ENCODE results near the gene RBBP5. TPM values are rescaled to one million over a fixed set of nuclear protein-coding genes. Genes with fewer than 3 reads are reported as not detected.
A peak's percentile ranks its signal among the peaks of the same experiment; 100 is the strongest.

RBBP5 gene
- total RNA-seq, 1 donor from 2014 or later, result 18.7 TPM

GRCh38 chr1:205141236-205142101, 19.7 kb upstream of the RBBP5 start:
- FAIRE-seq (peak; percentile 52), DNase-seq (ENCODE audit: low read depth) (peak; percentile 58)
- no peak overlapping the region for H3K4me3 Mint-ChIP-seq (ENCODE audit: unreplicated experiment)
- no peaks in the 10 kb centered on the region for H3K36me3 Mint-ChIP-seq (ENCODE audit: low read depth, unreplicated experiment)
- H3K27ac Mint-ChIP-seq (ENCODE audit: unreplicated experiment), result no peak overlapping the region
- H4K20me1 ChIP-seq (ENCODE audit: insufficient read depth, low read length), result no peaks in the 10 kb centered on the region
- H2AFZ ChIP-seq (ENCODE audit: low read depth, low read length), result peak overlapping the region; percentile 37
- H3K9me3 Mint-ChIP-seq (ENCODE audit: unreplicated experiment), result peaks cover 2% of the 10 kb centered on the region
- H3K9ac ChIP-seq (ENCODE audit: low read length), result peak overlapping the region; percentile 47
- H3K9me3 ChIP-seq (ENCODE audit: insufficient read depth, low read depth, low read length), result no peaks in the 10 kb centered on the region
- peak overlapping the region; percentile 67 for H3K4me2 ChIP-seq (ENCODE audit: low read length)
- no peaks in the 10 kb centered on the region for H3K27me3 ChIP-seq (ENCODE audit: insufficient read depth, low read length)
- peaks cover 19% of the 10 kb centered on the region for H3K4me1 ChIP-seq (ENCODE audit: insufficient read depth, low read length)
- TF ChIP-seq EZH2 (IDR thresholded peaks at IDR 0.05; ENCODE audit: insufficient read depth, low read length), result no peak
- TF ChIP-seq, protein P1, sequence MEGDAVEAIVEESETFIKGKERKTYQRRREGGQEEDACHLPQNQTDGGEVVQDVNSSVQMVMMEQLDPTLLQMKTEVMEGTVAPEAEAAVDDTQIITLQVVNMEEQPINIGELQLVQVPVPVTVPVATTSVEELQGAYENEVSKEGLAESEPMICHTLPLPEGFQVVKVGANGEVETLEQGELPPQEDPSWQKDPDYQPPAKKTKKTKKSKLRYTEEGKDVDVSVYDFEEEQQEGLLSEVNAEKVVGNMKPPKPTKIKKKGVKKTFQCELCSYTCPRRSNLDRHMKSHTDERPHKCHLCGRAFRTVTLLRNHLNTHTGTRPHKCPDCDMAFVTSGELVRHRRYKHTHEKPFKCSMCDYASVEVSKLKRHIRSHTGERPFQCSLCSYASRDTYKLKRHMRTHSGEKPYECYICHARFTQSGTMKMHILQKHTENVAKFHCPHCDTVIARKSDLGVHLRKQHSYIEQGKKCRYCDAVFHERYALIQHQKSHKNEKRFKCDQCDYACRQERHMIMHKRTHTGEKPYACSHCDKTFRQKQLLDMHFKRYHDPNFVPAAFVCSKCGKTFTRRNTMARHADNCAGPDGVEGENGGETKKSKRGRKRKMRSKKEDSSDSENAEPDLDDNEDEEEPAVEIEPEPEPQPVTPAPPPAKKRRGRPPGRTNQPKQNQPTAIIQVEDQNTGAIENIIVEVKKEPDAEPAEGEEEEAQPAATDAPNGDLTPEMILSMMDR (IDR thresholded peaks at IDR 0.05; ENCODE audit: insufficient read depth, low read depth, low read length), result peak; percentile 87
- no peaks in the 10 kb centered on the region for H3K79me2 ChIP-seq (ENCODE audit: insufficient read depth, low read length)
- H3K4me3 ChIP-seq (ENCODE audit: insufficient read depth, low read depth, low read length), result no peak overlapping the region
- no peaks in the 10 kb centered on the region for H3K36me3 ChIP-seq (ENCODE audit: insufficient read depth, low read length)
- H3K27ac ChIP-seq (ENCODE audit: low read depth, low read length), result no peak overlapping the region
- H3K4me1 Mint-ChIP-seq (ENCODE audit: low read depth, unreplicated experiment), result peaks cover 29% of the 10 kb centered on the region
- no peaks in the 10 kb centered on the region for H3K27me3 Mint-ChIP-seq (ENCODE audit: low read depth, unreplicated experiment)

GRCh38 chr1:205140113-205140512, 18.3 kb upstream of the RBBP5 start:
- Mint-ChIP-seq H3K27me3 (ENCODE audit: low read depth, unreplicated experiment) (no peaks in the 10 kb centered on the region), H3K27ac (ENCODE audit: unreplicated experiment) (no peak overlapping the region), H3K4me3 (ENCODE audit: unreplicated experiment) (no peak overlapping the region), H3K36me3 (ENCODE audit: low read depth, unreplicated experiment) (no peaks in the 10 kb centered on the region), H3K4me1 (ENCODE audit: low read depth, unreplicated experiment) (peaks cover 18% of the 10 kb centered on the region), H3K9me3 (ENCODE audit: unreplicated experiment) (peaks cover 2% of the 10 kb centered on the region)
- no peak for FAIRE-seq
- no peak overlapping the region for H3K4me3 ChIP-seq (ENCODE audit: insufficient read depth, low read depth, low read length)
- no peak overlapping the region for H2AFZ ChIP-seq (ENCODE audit: low read depth, low read length)
- no peaks in the 10 kb centered on the region for H3K79me2 ChIP-seq (ENCODE audit: insufficient read depth, low read length)
- TF ChIP-seq EZH2 (IDR thresholded peaks at IDR 0.05; ENCODE audit: insufficient read depth, low read length), result no peak
- TF ChIP-seq, protein P1 (IDR thresholded peaks at IDR 0.05; ENCODE audit: insufficient read depth, low read depth, low read length), result no peak
- H3K4me1 ChIP-seq (ENCODE audit: insufficient read depth, low read length), result peaks cover 13% of the 10 kb centered on the region
- no peak overlapping the region for H3K4me2 ChIP-seq (ENCODE audit: low read length)
- H3K27ac ChIP-seq (ENCODE audit: low read depth, low read length), result no peak overlapping the region
- no peaks in the 10 kb centered on the region for H3K9me3 ChIP-seq (ENCODE audit: insufficient read depth, low read depth, low read length)
- H3K9ac ChIP-seq (ENCODE audit: low read length), result no peak overlapping the region
- no peaks in the 10 kb centered on the region for H4K20me1 ChIP-seq (ENCODE audit: insufficient read depth, low read length)
- no peak for DNase-seq (ENCODE audit: low read depth)
- H3K27me3 ChIP-seq (ENCODE audit: insufficient read depth, low read length), result no peaks in the 10 kb centered on the region
- no peaks in the 10 kb centered on the region for H3K36me3 ChIP-seq (ENCODE audit: insufficient read depth, low read length)

DNA sequence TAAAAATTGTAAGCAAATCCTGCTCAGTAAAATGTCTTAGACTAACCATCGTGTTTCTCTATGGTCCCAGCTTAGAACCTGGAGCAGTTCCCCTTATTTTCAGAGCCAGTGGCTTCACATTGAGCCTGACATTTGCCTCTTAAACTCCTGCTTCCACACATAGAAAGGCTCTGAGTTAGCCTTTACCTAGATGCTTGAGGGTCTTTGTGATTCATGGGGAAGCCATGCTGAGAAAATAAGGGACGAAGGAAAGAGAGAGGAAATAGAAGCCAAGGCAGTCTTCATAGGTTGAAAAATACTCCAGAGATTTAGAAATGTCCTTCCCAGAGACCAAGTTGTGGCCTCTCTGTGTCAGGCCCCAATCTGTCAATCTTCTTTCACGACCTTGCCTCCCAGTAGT, 16.1 kb upstream of the RBBP5 start:
- Mint-ChIP-seq H3K27ac (ENCODE audit: unreplicated experiment) (no peak overlapping the region), H3K4me1 (ENCODE audit: low read depth, unreplicated experiment) (no peaks in the 10 kb centered on the region), H3K36me3 (ENCODE audit: low read depth, unreplicated experiment) (no peaks in the 10 kb centered on the region), H3K27me3 (ENCODE audit: low read depth, unreplicated experiment) (no peaks in the 10 kb centered on the region), H3K4me3 (ENCODE audit: unreplicated experiment) (no peak overlapping the region), H3K9me3 (ENCODE audit: unreplicated experiment) (peaks cover 2% of the 10 kb centered on the region)
- Histone ChIP-seq H3K4me2 (ENCODE audit: low read length) (no peak overlapping the region), H4K20me1 (ENCODE audit: insufficient read depth, low read length) (no peaks in the 10 kb centered on the region), H3K4me3 (ENCODE audit: insufficient read depth, low read depth, low read length) (no peak overlapping the region), H3K36me3 (ENCODE audit: insufficient read depth, low read length) (no peaks in the 10 kb centered on the region), H2AFZ (ENCODE audit: low read depth, low read length) (no peak overlapping the region), H3K9me3 (ENCODE audit: insufficient read depth, low read depth, low read length) (no peaks in the 10 kb centered on the region), H3K79me2 (ENCODE audit: insufficient read depth, low read length) (no peaks in the 10 kb centered on the region), H3K27ac (ENCODE audit: low read depth, low read length) (no peak overlapping the region), H3K27me3 (ENCODE audit: insufficient read depth, low read length) (no peaks in the 10 kb centered on the region), H3K4me1 (ENCODE audit: insufficient read depth, low read length) (no peaks in the 10 kb centered on the region), H3K9ac (ENCODE audit: low read length) (no peak overlapping the region)
- no peak for TF ChIP-seq EZH2 (IDR thresholded peaks at IDR 0.05; ENCODE audit: insufficient read depth, low read length)
- TF ChIP-seq, protein P1 (IDR thresholded peaks at IDR 0.05; ENCODE audit: insufficient read depth, low read depth, low read length), result no peak
- FAIRE-seq, result no peak
- DNase-seq (ENCODE audit: low read depth), result no peak

All from astrocyte (in vitro differentiated cells and primary cell).